HG03575 (cell line): ENCODE measurements around the gene PLEKHG4.

Experiments
- ATAC-seq: cut with Tn5 transposase; IDR thresholded peaks from one replicate; pipeline ENCODE4 v1.9.1; 2021; ENCODE audit not compliant: unreplicated experiment, insufficient number of reproducible peaks, low FRiP score; ENCODE audit errors: extremely low read depth

PLEKHG4 gene, protein sequence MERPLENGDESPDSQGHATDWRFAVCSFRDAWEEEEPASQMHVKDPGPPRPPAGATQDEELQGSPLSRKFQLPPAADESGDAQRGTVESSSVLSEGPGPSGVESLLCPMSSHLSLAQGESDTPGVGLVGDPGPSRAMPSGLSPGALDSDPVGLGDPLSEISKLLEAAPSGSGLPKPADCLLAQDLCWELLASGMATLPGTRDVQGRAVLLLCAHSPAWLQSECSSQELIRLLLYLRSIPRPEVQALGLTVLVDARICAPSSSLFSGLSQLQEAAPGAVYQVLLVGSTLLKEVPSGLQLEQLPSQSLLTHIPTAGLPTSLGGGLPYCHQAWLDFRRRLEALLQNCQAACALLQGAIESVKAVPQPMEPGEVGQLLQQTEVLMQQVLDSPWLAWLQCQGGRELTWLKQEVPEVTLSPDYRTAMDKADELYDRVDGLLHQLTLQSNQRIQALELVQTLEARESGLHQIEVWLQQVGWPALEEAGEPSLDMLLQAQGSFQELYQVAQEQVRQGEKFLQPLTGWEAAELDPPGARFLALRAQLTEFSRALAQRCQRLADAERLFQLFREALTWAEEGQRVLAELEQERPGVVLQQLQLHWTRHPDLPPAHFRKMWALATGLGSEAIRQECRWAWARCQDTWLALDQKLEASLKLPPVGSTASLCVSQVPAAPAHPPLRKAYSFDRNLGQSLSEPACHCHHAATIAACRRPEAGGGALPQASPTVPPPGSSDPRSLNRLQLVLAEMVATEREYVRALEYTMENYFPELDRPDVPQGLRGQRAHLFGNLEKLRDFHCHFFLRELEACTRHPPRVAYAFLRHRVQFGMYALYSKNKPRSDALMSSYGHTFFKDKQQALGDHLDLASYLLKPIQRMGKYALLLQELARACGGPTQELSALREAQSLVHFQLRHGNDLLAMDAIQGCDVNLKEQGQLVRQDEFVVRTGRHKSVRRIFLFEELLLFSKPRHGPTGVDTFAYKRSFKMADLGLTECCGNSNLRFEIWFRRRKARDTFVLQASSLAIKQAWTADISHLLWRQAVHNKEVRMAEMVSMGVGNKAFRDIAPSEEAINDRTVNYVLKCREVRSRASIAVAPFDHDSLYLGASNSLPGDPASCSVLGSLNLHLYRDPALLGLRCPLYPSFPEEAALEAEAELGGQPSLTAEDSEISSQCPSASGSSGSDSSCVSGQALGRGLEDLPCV

GRCh38 chr16:67279296-67280089, at the start of gene PLEKHG4:
PLEKHG4 (plus strand) TSS chr16:67279532; CDS start chr16:67280045, 513 bp downstream.
- no peak for ATAC-seq

DNA sequence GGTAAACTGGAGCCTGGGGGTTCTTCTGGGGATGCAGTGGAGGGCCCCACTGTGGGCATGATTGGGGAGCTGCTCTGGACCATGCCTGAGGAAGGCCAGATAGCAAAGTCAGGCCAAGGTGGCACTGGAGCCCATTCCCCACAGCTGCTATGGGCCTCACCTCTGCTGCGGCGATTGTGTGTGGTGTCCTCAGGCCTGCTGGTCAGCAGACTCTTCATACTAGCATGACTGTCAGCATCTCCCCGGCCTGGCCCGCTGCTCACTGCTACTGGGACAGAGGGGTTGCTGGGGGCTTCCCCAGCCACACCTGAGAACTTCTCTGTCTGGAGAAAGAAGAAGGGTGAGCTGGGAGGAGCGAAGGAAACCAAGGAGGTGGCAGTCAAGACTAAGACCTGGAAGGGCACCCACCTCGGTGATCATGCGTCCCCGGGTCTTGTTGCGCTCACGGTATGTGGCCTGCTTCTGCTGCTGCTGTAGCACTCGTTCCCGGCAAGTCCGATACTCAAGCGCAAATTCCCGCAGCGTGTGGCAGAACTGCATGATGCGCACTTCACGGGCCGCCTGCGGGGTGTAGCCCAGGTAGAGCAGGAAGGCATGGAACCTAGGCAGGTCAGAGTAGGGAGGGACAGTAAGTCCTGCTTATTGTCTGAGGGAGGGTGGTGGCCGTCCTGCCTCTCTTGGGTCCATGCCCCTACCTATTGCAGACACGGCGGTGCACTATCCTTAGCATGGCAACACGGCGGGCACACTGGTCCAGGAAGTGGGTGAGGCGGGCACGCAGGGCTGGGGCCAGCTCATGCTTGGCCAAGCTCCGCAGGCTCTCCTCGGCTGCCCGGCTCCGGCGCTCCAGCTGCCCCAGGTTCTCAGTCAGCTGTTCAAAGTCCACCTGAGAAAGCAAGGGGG, 49.2 kb upstream of the PLEKHG4 start:
- ATAC-seq = no peak

DNA sequence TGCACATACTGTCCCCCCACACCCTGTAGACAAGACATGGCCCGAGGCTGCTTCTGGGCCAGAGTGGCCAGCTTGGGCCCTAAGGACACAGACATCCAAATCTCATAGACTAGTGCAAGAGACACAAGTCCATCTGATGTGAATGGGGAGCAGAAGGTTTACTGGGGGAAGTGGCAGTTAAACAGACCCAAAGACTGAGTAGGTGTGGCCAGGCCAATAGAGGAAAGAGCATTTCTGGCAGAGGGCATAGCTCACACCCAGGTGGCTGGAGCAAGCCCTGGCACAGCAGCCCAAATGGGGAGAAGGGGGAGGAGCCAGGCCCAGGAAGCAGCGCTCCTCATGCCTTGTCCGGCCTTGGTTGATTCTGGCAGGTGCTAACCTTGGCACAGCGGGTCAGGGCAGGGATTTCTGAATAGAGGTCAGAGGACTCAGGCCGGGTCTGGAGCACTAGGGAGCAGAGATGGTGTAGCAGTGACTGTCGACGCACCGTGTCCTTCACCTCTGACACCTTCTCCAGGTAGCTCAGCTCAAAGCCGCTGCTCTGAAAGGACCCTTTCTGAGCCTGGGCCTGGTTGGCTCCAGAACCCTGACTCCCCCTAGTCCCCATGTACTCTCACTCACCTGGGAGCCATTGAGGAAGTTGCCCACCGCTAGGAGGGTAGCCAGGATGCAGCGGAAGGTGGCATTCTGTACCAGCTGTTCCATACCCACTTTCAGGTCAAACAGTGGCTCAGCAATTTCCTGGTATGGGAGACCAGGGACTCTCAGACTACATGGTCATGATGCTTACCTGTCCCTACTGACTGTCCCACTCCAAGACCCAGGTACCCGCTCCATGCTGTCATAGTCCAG, 48.3 kb upstream of the PLEKHG4 start:
- no peak for ATAC-seq

GRCh38 chr16:67233596-67233995, 45.7 kb upstream of the PLEKHG4 start:
- ATAC-seq = no peak

GRCh38 chr16:67234180-67234597, 45.1 kb upstream of the PLEKHG4 start:
- ATAC-seq = no peak

- ATAC-seq = no peak
Observed at GRCh38 chr16:67235816-67236562, 43.3 kb upstream of the PLEKHG4 start.

- ATAC-seq = no peak
Observed at GRCh38 chr16:67236563-67237395, 42.6 kb upstream of the PLEKHG4 start.

DNA sequence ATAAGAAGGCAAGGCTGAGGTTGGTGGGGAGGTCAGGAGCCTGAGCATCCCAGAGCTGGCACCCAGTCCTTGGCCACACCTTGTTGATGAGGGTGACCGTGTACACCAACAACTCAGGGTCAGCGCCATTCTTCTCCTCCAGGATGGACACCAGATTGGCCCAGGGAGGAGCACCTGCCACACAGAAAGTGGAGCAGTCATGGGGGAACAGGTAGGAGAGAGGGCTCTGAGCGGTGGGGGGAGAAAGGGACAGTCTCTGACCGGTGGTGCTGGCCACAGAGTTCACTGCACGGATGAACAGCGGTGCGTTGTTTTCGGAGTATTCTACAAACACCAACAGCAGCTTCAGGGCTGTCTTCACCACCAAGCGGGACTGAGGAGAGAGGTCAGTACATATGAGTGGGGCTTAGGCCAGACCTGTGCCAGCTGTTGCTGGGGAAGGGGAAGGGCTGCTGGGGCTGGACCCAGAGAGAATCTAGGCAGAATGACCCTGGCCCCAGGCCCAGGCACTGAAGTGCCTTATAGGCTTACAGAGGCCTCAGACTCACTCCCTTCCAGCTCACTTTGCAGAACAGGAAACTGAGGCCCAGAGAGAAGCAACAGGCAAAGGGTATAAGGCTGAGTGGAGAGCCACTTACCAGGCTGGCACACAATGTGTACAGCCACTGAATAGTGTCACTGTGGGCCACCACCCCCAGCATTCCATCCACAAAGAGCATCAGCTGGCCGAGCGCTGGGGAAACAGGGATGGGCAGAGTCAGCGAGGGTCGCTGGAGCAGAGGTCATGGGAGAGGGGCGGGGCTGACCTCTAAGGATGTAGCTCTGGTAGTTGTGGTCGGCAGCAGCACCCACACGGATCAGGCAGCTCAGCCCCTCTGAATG, 41.7 kb upstream of the PLEKHG4 start:
- no peak for ATAC-seq

GRCh38 chr16:67238278-67238575, 41.1 kb upstream of the PLEKHG4 start:
- ATAC-seq = no peak

DNA sequence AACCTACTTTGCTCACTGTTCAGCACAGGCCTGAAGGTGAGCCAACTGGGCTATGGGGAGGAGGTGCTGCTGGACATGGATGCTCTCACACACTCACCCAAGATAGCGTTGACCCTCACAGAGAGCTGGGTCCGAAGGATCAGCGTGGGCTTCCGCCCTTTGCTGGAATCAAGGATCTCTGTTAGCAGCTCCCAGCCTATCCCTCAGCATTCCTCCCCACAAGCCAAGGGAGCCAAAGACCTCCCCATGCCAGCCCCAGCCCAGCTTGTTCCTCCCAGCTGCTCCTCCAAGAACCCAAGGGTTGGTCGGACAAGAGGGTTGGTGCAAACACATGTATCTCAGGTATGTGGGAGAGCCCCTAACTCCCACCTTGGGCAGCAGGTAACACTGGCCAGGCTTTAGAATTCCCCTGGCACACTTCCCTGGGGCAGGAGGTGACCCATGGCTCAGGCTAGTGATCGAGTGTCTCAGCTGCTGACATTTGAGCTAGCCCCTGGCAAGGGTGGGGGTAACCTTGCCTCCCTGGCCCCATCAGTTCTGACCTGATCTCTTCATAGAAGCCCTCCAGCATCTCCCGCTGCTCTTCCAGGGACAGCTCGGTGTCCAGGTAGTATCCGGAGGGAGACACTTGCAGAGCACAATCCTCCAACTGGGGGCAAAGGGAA, 40.4 kb upstream of the PLEKHG4 start:
- ATAC-seq = no peak

DNA sequence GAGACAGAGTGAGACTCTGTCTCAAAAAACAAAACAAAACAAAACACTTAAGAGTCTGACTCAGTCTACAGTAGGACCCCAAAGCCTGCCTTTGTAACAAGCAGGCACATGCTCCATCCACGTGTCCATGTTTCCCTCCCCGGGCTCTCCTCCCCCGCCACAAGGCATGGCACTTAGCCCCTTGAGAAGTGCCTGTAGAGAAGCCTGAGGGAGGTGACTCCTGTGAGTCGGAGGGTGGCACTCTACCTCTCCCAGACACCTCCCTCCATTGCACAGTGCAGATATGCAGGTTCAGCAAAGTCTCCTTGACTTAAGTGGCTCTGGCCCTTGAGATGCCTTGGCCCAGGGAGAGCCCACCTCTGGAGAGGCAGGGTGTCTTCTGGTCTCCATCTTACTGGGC, 38.8 kb upstream of the PLEKHG4 start:
- no peak for ATAC-seq

- ATAC-seq = no peak
Observed at GRCh38 chr16:67241008-67241900, 38.1 kb upstream of the PLEKHG4 start.

- ATAC-seq = no peak
Observed at GRCh38 chr16:67242138-67242730, 37.1 kb upstream of the PLEKHG4 start.
